Colonic mucosa (tissue), 4 donors: ENCODE data around the gene RALY. TPM values are rescaled to one million over a fixed set of nuclear protein-coding genes. Genes with fewer than 3 reads are reported as not detected.

Experiments used
- DNase-seq: peaks from one replicate; pipeline ENCODE4 v3.0.0-alpha.2; 2020
- H3K27ac ChIP-seq: fragments of 200-600 bp; one replicate; pipeline ENCODE4 v1.8.0; 2021
- H3K27me3 ChIP-seq: fragments of 200-600 bp; one replicate; pipeline ENCODE4 v1.8.0; 2021
- H3K36me3 ChIP-seq: fragments of 200-600 bp; one replicate; pipeline ENCODE4 v1.8.0; 2021
- H3K4me1 ChIP-seq: fragments of 200-600 bp; one replicate; pipeline ENCODE4 v1.8.0; 2021; ENCODE audit warnings: mild to moderate bottlenecking
- H3K4me3 ChIP-seq: fragments of 200-600 bp; one replicate; pipeline ENCODE4 v1.8.0; 2021
- H3K9ac ChIP-seq, 2 donors: one replicate each; pipeline ENCODE4 v1.7.0; 2013; ENCODE audit warnings: control low read depth in 2 of 2, low read depth in 2 of 2, low read length in 2 of 2
- H3K9me3 ChIP-seq: fragments of 200-600 bp; one replicate; pipeline ENCODE4 v1.8.0; 2021
- CTCF ChIP-seq: fragments of 200-600 bp; IDR thresholded peaks from one replicate; pipeline ENCODE4 v1.8.0; 2022; ENCODE audit warnings: antibody characterized with exemption, mild to moderate bottlenecking
- intact Hi-C: fragments of 100-400 bp; cut with DNase I; formaldehyde crosslinking; loops from one replicate; pipeline ENCODE4 v1.14.1; 2022
- total RNA-seq, 2 donors: library from RNA; stranded (reverse); fragmentation: NEBNext Ultra II Directional in 1 of 2; extraction: Animal tissue kit (Norgen Biotek cat#: 25700) in 1 of 2; gene quantifications; one replicate each; pipeline ENCODE4 v1.2.1, GENCODE V29; 2021
- donor health status: healthy.
- donor health status: DM: no; HTN: no; CAD: no.
- donor health status: DM: no; HTN: no; CAD: no.

Gene RALY
- total RNA-seq, 2 donors from 2014 or later = 196 to 212 TPM

- H3K9ac ChIP-seq = no peak overlapping the region
- H3K9me3 ChIP-seq = no peaks in the 10 kb centered on the region
- no peaks in the 10 kb centered on the region for H3K36me3 ChIP-seq
- no peak for TF ChIP-seq CTCF
- peaks cover 20% of the 10 kb centered on the region for H3K4me1 ChIP-seq
- intact Hi-C loops = no loop called here
- H3K4me3 ChIP-seq = no peak overlapping the region
- DNase-seq = no peak
- H3K27me3 ChIP-seq = no peaks in the 10 kb centered on the region
- no peak overlapping the region for H3K27ac ChIP-seq
Observed at GRCh38 chr20:34004790-34005457, 11.2 kb downstream of the RALY start.

GRCh38 chr20:34006619-34007018 is 12.9 kb downstream of the RALY start:
- no peaks in the 10 kb centered on the region for H3K36me3 ChIP-seq
- no peaks in the 10 kb centered on the region for H3K27me3 ChIP-seq
- no peak overlapping the region for H3K9ac ChIP-seq
- intact Hi-C loops = no loop called here
- DNase-seq = no peak
- no peak for TF ChIP-seq CTCF
- no peaks in the 10 kb centered on the region for H3K9me3 ChIP-seq
- no peak overlapping the region for H3K4me3 ChIP-seq
- H3K4me1 ChIP-seq = peaks cover 21% of the 10 kb centered on the region
- no peak overlapping the region for H3K27ac ChIP-seq

- H3K9ac ChIP-seq = no peak overlapping the region
- H3K4me1 ChIP-seq = peaks cover 21% of the 10 kb centered on the region
- no peaks in the 10 kb centered on the region for H3K36me3 ChIP-seq
- intact Hi-C loops = no loop called here
- no peak overlapping the region for H3K4me3 ChIP-seq
- no peaks in the 10 kb centered on the region for H3K9me3 ChIP-seq
- H3K27ac ChIP-seq = no peak overlapping the region
- TF ChIP-seq CTCF = no peak
- no peak for DNase-seq
- no peaks in the 10 kb centered on the region for H3K27me3 ChIP-seq
Observed at GRCh38 chr20:34008477-34008876, 14.8 kb downstream of the RALY start.

GRCh38 chr20:34010405-34010931 is 16.8 kb downstream of the RALY start:
- H3K9ac ChIP-seq = no peak overlapping the region
- no peak for DNase-seq
- no peaks in the 10 kb centered on the region for H3K9me3 ChIP-seq
- no peaks in the 10 kb centered on the region for H3K36me3 ChIP-seq
- H3K4me3 ChIP-seq = no peak overlapping the region
- H3K27ac ChIP-seq = no peak overlapping the region
- TF ChIP-seq CTCF = no peak
- intact Hi-C loops = no loop called here
- H3K27me3 ChIP-seq = no peaks in the 10 kb centered on the region
- H3K4me1 ChIP-seq = peaks cover 29% of the 10 kb centered on the region

GRCh38 chr20:34011275-34011674 is 17.6 kb downstream of the RALY start:
- intact Hi-C loops = no loop called here
- H3K4me3 ChIP-seq = no peak overlapping the region
- no peaks in the 10 kb centered on the region for H3K9me3 ChIP-seq
- H3K27me3 ChIP-seq = no peaks in the 10 kb centered on the region
- H3K27ac ChIP-seq = no peak overlapping the region
- no peak overlapping the region for H3K9ac ChIP-seq
- DNase-seq = no peak
- H3K36me3 ChIP-seq = no peaks in the 10 kb centered on the region
- H3K4me1 ChIP-seq = peaks cover 34% of the 10 kb centered on the region
- TF ChIP-seq CTCF = no peak
